Stimulated activated CD4-positive, alpha-beta T cell treated with anti-CD3 and anti-CD28 coated beads, Interleukin-1b, Interleukin-23, amount 100 ng/mL, for 4 hours (primary cell): ENCODE measurements around the gene INSC.

Source experiments
- DNase-seq, 2 donors: peaks; one replicate each; pipeline ENCODE4 v3.0.0-alpha.2; 2020; ENCODE audit warnings: low read depth in 2 of 2

INSC gene

DNA sequence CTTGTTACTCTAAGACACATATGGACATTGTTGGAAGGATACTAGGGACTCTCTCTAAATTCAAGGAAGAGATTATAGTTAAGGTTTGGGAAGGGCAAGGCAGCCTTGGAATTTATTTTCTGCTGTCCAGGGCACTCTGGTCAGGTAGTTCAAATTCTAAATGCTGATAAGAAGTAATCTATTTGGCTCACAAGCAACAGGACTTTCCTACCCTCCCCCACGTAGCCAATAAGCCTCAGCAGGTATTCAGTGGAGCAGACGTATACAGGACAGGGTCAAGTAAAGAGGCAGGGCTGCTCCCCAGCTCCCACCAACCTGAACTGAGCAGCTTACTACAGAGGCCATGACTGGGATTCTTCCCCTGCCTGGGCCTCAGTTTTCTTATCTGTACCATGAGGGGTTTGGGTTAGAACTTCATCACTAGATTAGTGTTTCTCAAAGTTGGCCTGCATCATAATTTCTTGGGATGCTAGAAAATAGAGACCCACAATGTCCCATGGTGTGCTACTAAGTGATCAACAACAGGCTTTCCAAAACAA, 6.1 kb upstream of the INSC start:
- no peak for DNase-seq

- DNase-seq: no peak
Measured at GRCh38 chr11:15109602-15110001, 5.1 kb upstream of the INSC start.

- no peak for DNase-seq
Measured at GRCh38 chr11:15111215-15111614, 3.5 kb upstream of the INSC start.

DNA sequence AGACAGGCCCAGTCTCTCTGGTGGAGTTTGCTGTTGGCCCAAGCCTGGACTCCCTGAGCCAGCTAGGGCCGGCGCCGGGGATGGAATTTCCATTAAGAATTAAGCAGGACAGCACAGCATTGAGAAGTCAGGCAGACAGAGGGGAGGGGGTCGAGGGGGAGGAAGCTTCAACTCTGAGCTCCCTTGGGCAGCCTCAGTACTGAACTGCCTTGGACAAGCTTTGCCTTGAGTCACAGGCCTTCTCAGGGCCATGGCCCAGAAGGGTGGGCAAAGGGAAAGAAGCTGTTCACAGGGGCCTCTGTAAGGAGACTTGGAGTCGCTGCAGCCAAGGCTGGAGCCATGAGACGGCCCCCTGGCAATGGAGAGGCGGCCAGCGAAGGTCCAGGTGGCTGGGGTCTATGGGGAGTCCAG, 2.6 kb upstream of the INSC start:
- no peak for DNase-seq

GRCh38 chr11:15113381-15113780, 1.3 kb upstream of the INSC start:
- no peak for DNase-seq

DNA sequence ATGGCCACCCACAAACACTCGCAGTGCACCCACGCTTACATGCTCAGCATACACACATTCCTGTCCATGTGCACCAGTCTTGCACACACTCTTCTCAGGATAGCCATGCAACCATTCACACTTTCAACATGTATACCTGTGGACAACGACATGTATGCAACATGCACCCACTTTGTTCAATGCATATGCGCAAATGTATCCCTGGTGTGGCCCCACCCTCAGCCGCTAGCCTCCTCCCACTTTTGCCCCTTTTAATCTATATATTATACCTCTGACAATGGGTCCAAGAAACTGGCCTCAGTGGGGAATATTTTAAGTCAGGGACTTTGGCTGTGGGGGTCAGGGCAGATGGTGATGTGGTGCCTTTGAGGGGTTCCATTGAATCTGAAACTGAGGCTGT, 963 bp downstream of the INSC start:
- DNase-seq: no peak

- DNase-seq: no peak
Measured at GRCh38 chr11:15117751-15118150, 3.0 kb downstream of the INSC start.

DNA sequence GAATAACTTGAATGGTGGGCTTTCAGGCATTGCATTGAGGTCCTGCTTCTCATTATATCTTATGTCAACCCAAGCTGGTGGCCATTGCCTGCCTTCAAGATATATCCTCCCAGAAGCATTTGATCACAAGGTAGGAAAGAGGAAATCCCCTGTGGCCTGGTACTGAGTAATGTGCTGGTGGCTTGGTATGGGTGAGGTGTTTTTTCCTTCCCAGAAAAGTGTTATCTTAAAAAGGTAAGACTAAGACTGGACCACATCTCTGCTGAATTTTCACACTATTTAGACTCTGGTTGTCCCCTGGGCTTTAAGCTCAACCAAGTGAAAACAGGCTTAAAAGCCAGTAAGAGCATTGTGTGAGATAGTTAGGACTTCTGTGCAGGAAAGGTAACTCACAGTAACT, 3.7 kb downstream of the INSC start:
- no peak for DNase-seq

- no peak for DNase-seq
Measured at GRCh38 chr11:15119352-15119751, 4.6 kb downstream of the INSC start.

- no peak for DNase-seq
Measured at GRCh38 chr11:15119826-15120225, 5.1 kb downstream of the INSC start.

- no peak for DNase-seq
Measured at GRCh38 chr11:15123849-15124248, 9.1 kb downstream of the INSC start.

- no peak for DNase-seq
Measured at GRCh38 chr11:15124528-15124927, 9.8 kb downstream of the INSC start.

- DNase-seq: no peak
Measured at GRCh38 chr11:15127341-15127740, 12.6 kb downstream of the INSC start.

GRCh38 chr11:15128621-15129020, 13.9 kb downstream of the INSC start:
- no peak for DNase-seq

GRCh38 chr11:15136166-15136565, 21.4 kb downstream of the INSC start:
- DNase-seq: no peak

GRCh38 chr11:15139096-15139770, 24.5 kb downstream of the INSC start:
- no peak for DNase-seq

DNA sequence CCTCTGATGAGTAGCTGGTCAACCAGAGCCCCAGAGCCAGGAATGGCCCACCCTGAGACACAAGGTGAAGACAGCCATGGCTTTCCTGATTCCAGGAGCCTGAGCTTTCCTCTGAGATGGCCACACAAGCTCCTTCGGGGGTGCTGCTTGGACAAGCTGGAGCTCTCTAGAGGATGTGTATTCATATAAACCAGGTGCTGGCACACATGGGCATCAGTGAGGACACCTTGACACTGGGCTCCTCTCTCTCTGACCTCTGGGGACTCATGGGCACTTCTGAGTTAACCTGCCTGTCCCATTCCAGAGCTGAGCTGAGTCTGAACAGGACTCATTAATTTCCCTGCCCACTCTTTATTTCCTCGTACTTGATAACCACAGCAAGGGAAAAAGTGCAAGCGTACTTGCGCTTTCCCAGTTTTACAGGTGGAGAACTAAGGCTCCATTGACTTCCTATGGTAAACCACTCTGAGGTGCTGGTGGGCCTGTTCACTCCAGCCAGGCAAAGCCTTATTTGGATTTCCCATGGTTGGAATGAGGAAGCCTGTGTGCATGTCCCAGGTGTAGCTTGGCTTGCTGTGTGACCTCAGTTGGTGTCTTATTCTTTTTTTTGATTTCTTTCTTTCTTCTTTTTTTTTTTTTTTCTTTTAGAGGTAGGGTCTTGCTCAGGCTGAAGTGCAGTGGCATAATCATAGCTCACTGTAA, 25.4 kb downstream of the INSC start:
- no peak for DNase-seq

- no peak for DNase-seq
Measured at GRCh38 chr11:15141381-15141780, 26.7 kb downstream of the INSC start.

DNA sequence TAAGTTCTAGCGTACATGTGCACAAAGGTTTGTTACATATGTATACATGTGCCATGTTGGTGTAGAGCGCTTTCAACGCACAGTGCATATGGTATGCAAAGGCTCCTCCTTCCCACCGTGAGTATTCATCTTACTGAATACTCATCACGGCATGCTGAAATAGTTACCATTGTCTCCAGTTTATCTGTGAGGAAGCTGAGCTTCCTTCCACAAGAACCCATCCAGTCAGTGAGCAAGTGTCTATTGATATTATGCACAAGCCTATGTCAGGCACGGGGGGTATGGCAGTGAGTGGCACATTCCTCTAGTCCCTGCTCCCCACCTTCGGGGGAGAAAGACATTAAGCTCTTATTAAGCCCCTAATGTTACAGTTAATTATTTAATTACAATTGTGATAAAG, 28.1 kb downstream of the INSC start:
- no peak for DNase-seq

GRCh38 chr11:15143855-15144254, 29.1 kb downstream of the INSC start:
- no peak for DNase-seq

DNA sequence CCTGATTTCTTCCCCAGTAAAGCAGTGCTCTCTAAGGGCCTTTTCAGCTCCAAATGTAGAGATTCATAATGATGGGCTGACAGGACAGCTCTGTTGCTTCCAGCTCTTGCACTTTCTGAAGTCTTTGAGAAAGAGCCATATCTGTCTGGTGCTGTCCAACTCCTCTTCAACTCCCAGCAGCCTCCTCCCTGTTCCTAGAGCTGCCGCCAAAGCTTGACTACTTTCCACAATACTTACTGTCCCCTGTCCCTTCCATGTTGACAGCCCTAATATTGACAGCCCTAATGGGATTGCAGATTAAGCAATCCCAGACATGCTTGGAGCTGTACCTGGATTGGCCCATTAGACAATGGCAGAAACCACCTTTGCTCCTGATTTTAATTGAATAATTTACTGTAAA, 29.6 kb downstream of the INSC start:
- DNase-seq: no peak

GRCh38 chr11:15145151-15145550, 30.4 kb downstream of the INSC start:
- no peak for DNase-seq

DNA sequence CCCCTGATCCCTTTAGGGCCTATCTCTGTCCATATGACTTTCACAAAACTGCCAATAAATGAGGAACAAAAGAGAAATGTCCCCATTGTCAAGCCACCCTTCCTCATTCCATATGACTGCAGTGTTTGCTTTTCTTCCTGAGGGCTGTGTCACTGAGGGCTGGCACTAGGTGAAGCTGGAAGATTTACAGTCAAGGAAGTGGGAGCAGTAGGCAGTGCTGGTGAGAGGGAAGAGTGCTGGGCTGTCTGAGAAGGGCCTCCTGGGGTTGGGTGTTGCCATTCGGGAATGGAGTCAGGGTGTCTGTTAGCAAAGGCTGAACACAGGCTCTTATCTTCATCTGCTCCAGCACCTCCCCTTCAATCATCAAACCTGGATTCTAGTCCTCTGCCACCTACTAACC, 30.9 kb downstream of the INSC start:
- no peak for DNase-seq
